ENCODE results near the gene CARMIL1.
A peak's percentile ranks its signal among the peaks of the same experiment; 100 is the strongest.

CARMIL1 gene

GRCh38 chr6:25512560-25512959 is 233.4 kb downstream of the CARMIL1 start:
- DNase-seq (ENCODE audit: low spot score): no peak

GRCh38 chr6:25519856-25520255 is 240.7 kb downstream of the CARMIL1 start:
- no peak for DNase-seq (ENCODE audit: low spot score)

- DNase-seq (ENCODE audit: low spot score): no peak
Observed at GRCh38 chr6:25524542-25524941, 245.4 kb downstream of the CARMIL1 start.

GRCh38 chr6:25525078-25525477 is 245.9 kb downstream of the CARMIL1 start:
- no peak for DNase-seq (ENCODE audit: low spot score)

- no peak for DNase-seq (ENCODE audit: low spot score)
Observed at GRCh38 chr6:25534942-25535631, 255.9 kb downstream of the CARMIL1 start.

GRCh38 chr6:25535632-25536225 is 256.6 kb downstream of the CARMIL1 start:
- DNase-seq (ENCODE audit: low spot score): no peak

GRCh38 chr6:25536781-25537180 is 257.6 kb downstream of the CARMIL1 start:
- DNase-seq (ENCODE audit: low spot score): no peak

- no peak for DNase-seq (ENCODE audit: low spot score)
Observed at GRCh38 chr6:25537349-25538018, 258.3 kb downstream of the CARMIL1 start.

- no peak for DNase-seq (ENCODE audit: low spot score)
Observed at GRCh38 chr6:25541228-25541627, 262.1 kb downstream of the CARMIL1 start.

GRCh38 chr6:25542984-25543910 is 264.1 kb downstream of the CARMIL1 start:
- no peak for DNase-seq (ENCODE audit: low spot score)

GRCh38 chr6:25544833-25545232 is 265.7 kb downstream of the CARMIL1 start:
- no peak for DNase-seq (ENCODE audit: low spot score)

- no peak for DNase-seq (ENCODE audit: low spot score)
Observed at GRCh38 chr6:25547797-25548196, 268.6 kb downstream of the CARMIL1 start.

- no peak for DNase-seq (ENCODE audit: low spot score)
Observed at GRCh38 chr6:25548451-25548850, 269.3 kb downstream of the CARMIL1 start.

- DNase-seq (ENCODE audit: low spot score): no peak
Observed at GRCh38 chr6:25550631-25551030, 271.5 kb downstream of the CARMIL1 start.

GRCh38 chr6:25553502-25553901 is 274.3 kb downstream of the CARMIL1 start:
- no peak for DNase-seq (ENCODE audit: low spot score)

GRCh38 chr6:25555188-25555587 is 276.0 kb downstream of the CARMIL1 start:
- DNase-seq (ENCODE audit: low spot score): no peak

- peak; percentile 74 for DNase-seq (ENCODE audit: low spot score)
Observed at GRCh38 chr6:25556516-25556915, 277.3 kb downstream of the CARMIL1 start.

- peak; percentile 9 for DNase-seq (ENCODE audit: low spot score)
Observed at GRCh38 chr6:25558155-25558817, 279.1 kb downstream of the CARMIL1 start.

- no peak for DNase-seq (ENCODE audit: low spot score)
Observed at GRCh38 chr6:25560865-25561264, 281.7 kb downstream of the CARMIL1 start.

- DNase-seq (ENCODE audit: low spot score): no peak
Observed at GRCh38 chr6:25564943-25565342, 285.8 kb downstream of the CARMIL1 start.

GRCh38 chr6:25570578-25570977 is 291.4 kb downstream of the CARMIL1 start:
- no peak for DNase-seq (ENCODE audit: low spot score)

GRCh38 chr6:25576919-25577318 is 297.7 kb downstream of the CARMIL1 start:
- no peak for DNase-seq (ENCODE audit: low spot score)
